GM23338 (cell line): ENCODE measurements around the gene PANK4. TPM values are rescaled to one million over a fixed set of nuclear protein-coding genes. Genes with fewer than 3 reads are reported as not detected.

ENCODE experiments used
- ATAC-seq: fragments of 200-7000 bp; cut with Tn5 transposase; 3 replicates; pipeline ENCODE4 v1.9.1; 2020
- DNase-seq: peaks from one replicate; pipeline ENCODE4 v3.0.0-alpha.2; 2015; ENCODE audit warnings: low spot score
- H2AFZ ChIP-seq: fragments of 200-600 bp; sonication (generic); 2 replicates; pipeline ENCODE4 v1.8.0; 2016; ENCODE audit warnings: antibody characterized with exemption, mild to moderate bottlenecking, moderate library complexity
- H3F3A ChIP-seq: fragments of 200-600 bp; sonication (generic); replicated peaks from 2 replicates; pipeline ENCODE4 v1.8.0; 2017; ENCODE audit warnings: antibody characterized with exemption, mixed run types, low read depth
- H3K27ac ChIP-seq: fragments of 200-600 bp; sonication (generic); 2 replicates; pipeline ENCODE4 v1.6.1; 2016; ENCODE audit warnings: low read depth
- H3K27me3 ChIP-seq: fragments of 200-600 bp; sonication (generic); 2 replicates; pipeline ENCODE4 v1.8.0; 2016; ENCODE audit warnings: mild to moderate bottlenecking, mixed run types, moderate library complexity; ENCODE audit not compliant: insufficient read depth
- H3K36me3 ChIP-seq: fragments of 200-600 bp; sonication (generic); 2 replicates; pipeline ENCODE4 v1.8.0; 2016; ENCODE audit warnings: mild to moderate bottlenecking; ENCODE audit not compliant: insufficient read depth
- H3K4me1 ChIP-seq: fragments of 200-600 bp; sonication (generic); 2 replicates; pipeline ENCODE4 v1.8.0; 2016; ENCODE audit warnings: mild to moderate bottlenecking, moderate library complexity; ENCODE audit not compliant: insufficient read depth
- H3K4me2 ChIP-seq: fragments of 200-600 bp; sonication (generic); 2 replicates; pipeline ENCODE4 v1.7.1; 2017; ENCODE audit warnings: mixed run types
- H3K4me3 ChIP-seq: fragments of 200-600 bp; sonication (generic); 2 replicates; pipeline ENCODE4 v1.6.1; 2016; ENCODE audit warnings: mixed run types
- H3K79me2 ChIP-seq: fragments of 200-600 bp; sonication (generic); replicated peaks from 2 replicates; pipeline ENCODE4 v1.8.0; 2017; ENCODE audit warnings: mild to moderate bottlenecking; ENCODE audit not compliant: insufficient read depth
- H3K9me2 ChIP-seq: fragments of 200-600 bp; sonication (generic); 2 replicates; pipeline ENCODE4 v1.8.0; 2017; ENCODE audit not compliant: insufficient read depth
- H4K20me1 ChIP-seq: fragments of 200-600 bp; sonication (generic); replicated peaks from 2 replicates; pipeline ENCODE4 v1.8.0; 2017; ENCODE audit warnings: mild to moderate bottlenecking; ENCODE audit not compliant: insufficient read depth
- H3K27ac Mint-ChIP-seq: 2 replicates; pipeline ENCODE4 v1.8.0; 2020; ENCODE audit warnings: inconsistent platforms, mild to moderate bottlenecking, moderate library complexity, mixed read lengths
- H3K27me3 Mint-ChIP-seq: 3 replicates; pipeline ENCODE4 v1.8.0; 2022; ENCODE audit warnings: low read depth, mild to moderate bottlenecking, moderate library complexity, mixed read lengths, inconsistent platforms; ENCODE audit not compliant: insufficient read depth, poor library complexity
- H3K36me3 Mint-ChIP-seq: 3 replicates; pipeline ENCODE4 v1.8.0; 2021; ENCODE audit warnings: low read depth, mild to moderate bottlenecking, inconsistent platforms, moderate library complexity, mixed read lengths
- H3K4me1 Mint-ChIP-seq: 3 replicates; pipeline ENCODE4 v1.8.0; 2020; ENCODE audit warnings: mild to moderate bottlenecking, inconsistent platforms, mixed read lengths
- H3K4me3 Mint-ChIP-seq: 3 replicates; pipeline ENCODE4 v1.8.0; 2021; ENCODE audit warnings: moderate library complexity, mild to moderate bottlenecking, inconsistent platforms, mixed read lengths
- H3K9me3 Mint-ChIP-seq: 3 replicates; pipeline ENCODE4 v1.8.0; 2020; ENCODE audit warnings: moderate library complexity, mild to moderate bottlenecking, inconsistent platforms, mixed read lengths
- CREB1 ChIP-seq: fragments of 250-450 bp; sonication (Bioruptor Pico); IDR thresholded peaks from 2 replicates; pipeline ENCODE4 v1.5.0; 2020; ENCODE audit warnings: low read depth, mild to moderate bottlenecking, moderate library complexity
- ETS1 ChIP-seq: IDR thresholded peaks from 2 replicates; pipeline ENCODE4 v1.6.1; 2016; ENCODE audit warnings: antibody characterized with exemption
- EZH2 ChIP-seq: fragments of 200-600 bp; sonication (generic); IDR thresholded peaks from one replicate; pipeline ENCODE4 v1.8.0; 2017; ENCODE audit warnings: antibody characterized with exemption, mild to moderate bottlenecking, low read depth; ENCODE audit not compliant: unreplicated experiment
- EZH2phosphoT487 ChIP-seq: fragments of 200-600 bp; sonication (generic); IDR thresholded peaks from one replicate; pipeline ENCODE4 v1.8.1; 2018; ENCODE audit warnings: antibody characterized with exemption; ENCODE audit not compliant: unreplicated experiment
- JUNB ChIP-seq: IDR thresholded peaks from one replicate; pipeline ENCODE4 v1.6.1; 2016; ENCODE audit warnings: antibody characterized with exemption; ENCODE audit not compliant: unreplicated experiment
- NANOG ChIP-seq: IDR thresholded peaks from 2 replicates; pipeline ENCODE4 v1.6.1; 2016; ENCODE audit warnings: antibody characterized with exemption, borderline replicate concordance
- POLR2AphosphoS5 ChIP-seq: IDR thresholded peaks from 2 replicates; pipeline ENCODE4 v1.6.1; 2016; ENCODE audit warnings: antibody characterized with exemption, low read depth
- REST ChIP-seq: IDR thresholded peaks from one replicate; pipeline ENCODE4 v1.6.1; 2018; ENCODE audit warnings: antibody characterized with exemption; ENCODE audit not compliant: unreplicated experiment
- STAT1 ChIP-seq: IDR thresholded peaks from one replicate; pipeline ENCODE4 v1.6.1; 2016; ENCODE audit warnings: antibody characterized with exemption; ENCODE audit not compliant: unreplicated experiment
- ZNF114 ChIP-seq: fragments of 250-450 bp; sonication (Bioruptor Pico); IDR thresholded peaks from 2 replicates; pipeline ENCODE4 v1.5.0; 2020; ENCODE audit warnings: mild to moderate bottlenecking, moderate library complexity
- ZNF331 ChIP-seq: fragments of 250-450 bp; sonication (Bioruptor Pico); IDR thresholded peaks from 2 replicates; pipeline ENCODE4 v1.5.0; 2020; ENCODE audit warnings: low read depth, mild to moderate bottlenecking, moderate library complexity
- ZNF462 ChIP-seq: fragments of 250-450 bp; sonication (Bioruptor Pico); IDR thresholded peaks from 2 replicates; pipeline ENCODE4 v1.5.0; 2020; ENCODE audit warnings: mild to moderate bottlenecking, moderate library complexity
- polyA plus RNA-seq: library from polyadenylated mRNA; unstranded; fragments of >200 nt; fragmentation: Nextera tagmentation; extraction: Ambion mirVana; gene quantifications from 2 replicates; pipeline ENCODE4 v1.2.1, GENCODE V29; 2016
- total RNA-seq: library from RNA; depleted of rRNA; stranded (reverse); fragments of >200 nt; shearing (Covaris generic); gene quantifications from 2 replicates; pipeline ENCODE4 v1.2.3, GENCODE V29; 2014
- TF ChIP-seq, protein P1 (sequence below), 2 experiments: fragments of 200-600 bp in 1 of 2; sonication (generic) in 1 of 2; conservative IDR thresholded peaks; 2 replicates each; pipeline versions ENCODE4 v1.5.1 to v1.6.1; 2016 to 2017; ENCODE audit warnings: antibody characterized with exemption in 2 of 2, low read depth in 2 of 2, mild to moderate bottlenecking in 2 of 2, moderate library complexity in 1 of 2

PANK4 gene
- total and polyA plus RNA-seq, 2 experiments from 2014 or later: 25.8 to 43.7 TPM

DNA sequence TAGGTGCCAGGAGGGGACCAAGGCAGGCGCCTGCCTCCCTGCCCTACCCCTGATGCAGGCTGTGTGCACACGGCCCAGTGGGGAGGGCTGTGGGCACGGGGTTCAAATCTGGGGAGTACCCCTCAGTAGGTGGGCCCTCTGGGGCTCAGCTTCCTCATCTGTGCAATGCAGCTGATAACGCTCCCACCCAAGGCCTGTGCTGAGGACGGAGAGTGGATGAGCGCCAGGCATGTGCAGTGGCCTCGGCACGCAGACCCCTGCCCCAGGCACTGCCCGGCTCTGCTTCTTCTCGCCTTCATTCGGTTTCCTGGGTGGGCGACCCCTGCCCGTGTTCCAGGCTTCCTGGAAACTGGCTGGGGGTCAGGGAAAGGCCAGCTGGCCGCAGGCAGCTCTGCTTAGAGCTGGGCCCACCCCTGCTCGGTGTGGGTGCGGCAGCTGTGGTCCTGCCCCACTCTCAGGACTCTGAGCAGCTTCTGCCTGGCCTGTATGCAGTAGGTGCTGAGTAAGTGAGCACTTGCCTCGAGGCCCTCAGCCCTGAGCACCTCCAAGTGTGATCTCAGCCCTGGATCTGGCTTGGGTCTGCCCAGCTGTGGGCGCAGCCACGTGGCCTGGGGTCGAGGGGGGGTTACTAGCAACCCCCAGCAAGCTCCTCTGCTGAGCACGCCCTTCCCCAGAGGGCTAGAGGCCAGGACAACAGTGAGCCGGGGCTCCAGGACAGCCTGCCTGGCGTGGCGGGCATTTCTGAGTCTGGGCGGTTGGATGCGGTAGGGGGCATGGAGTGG is 17.9 kb upstream of the PANK4 start:
- H3F3A ChIP-seq: peaks cover 7% of the 10 kb centered on the region; the same call in 1 of the 2 replicates
- Mint-ChIP-seq H3K9me3 (no peaks in the 10 kb centered on the region), H3K4me3 (no peak overlapping the region), H3K27me3 (peaks cover 20% of the 10 kb centered on the region), H3K36me3 (no peaks in the 10 kb centered on the region), H3K4me1 (peaks cover 5% of the 10 kb centered on the region; the same call in 1 of the 3 replicates), H3K27ac (no peak overlapping the region)
- TF ChIP-seq EZH2 (no peak), POLR2AphosphoS5 (no peak), JUNB (no peak), ETS1 (no peak), STAT1 (no peak), ZNF114 (CRISPR knock-in tag) (no peak), NANOG (no peak), ZNF462 (CRISPR knock-in tag) (no peak), ZNF331 (CRISPR knock-in tag) (no peak), CREB1 (CRISPR knock-in tag) (no peak), EZH2phosphoT487 (no peak), REST (no peak)
- TF ChIP-seq, protein P1, sequence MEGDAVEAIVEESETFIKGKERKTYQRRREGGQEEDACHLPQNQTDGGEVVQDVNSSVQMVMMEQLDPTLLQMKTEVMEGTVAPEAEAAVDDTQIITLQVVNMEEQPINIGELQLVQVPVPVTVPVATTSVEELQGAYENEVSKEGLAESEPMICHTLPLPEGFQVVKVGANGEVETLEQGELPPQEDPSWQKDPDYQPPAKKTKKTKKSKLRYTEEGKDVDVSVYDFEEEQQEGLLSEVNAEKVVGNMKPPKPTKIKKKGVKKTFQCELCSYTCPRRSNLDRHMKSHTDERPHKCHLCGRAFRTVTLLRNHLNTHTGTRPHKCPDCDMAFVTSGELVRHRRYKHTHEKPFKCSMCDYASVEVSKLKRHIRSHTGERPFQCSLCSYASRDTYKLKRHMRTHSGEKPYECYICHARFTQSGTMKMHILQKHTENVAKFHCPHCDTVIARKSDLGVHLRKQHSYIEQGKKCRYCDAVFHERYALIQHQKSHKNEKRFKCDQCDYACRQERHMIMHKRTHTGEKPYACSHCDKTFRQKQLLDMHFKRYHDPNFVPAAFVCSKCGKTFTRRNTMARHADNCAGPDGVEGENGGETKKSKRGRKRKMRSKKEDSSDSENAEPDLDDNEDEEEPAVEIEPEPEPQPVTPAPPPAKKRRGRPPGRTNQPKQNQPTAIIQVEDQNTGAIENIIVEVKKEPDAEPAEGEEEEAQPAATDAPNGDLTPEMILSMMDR (conservative IDR thresholded peaks at IDR 0.05; ENCODE audit: low read depth in 2 of 2): no peak
- H4K20me1 ChIP-seq: no peaks in the 10 kb centered on the region
- no peak for ATAC-seq
- H3K4me3 ChIP-seq: peak overlapping the region; percentile 34; the same call in 1 of the 2 replicates
- H3K4me2 ChIP-seq: peak overlapping the region; percentile 65; the same call in 1 of the 2 replicates
- peaks cover 16% of the 10 kb centered on the region; the same call in 1 of the 2 replicates for H3K4me1 ChIP-seq
- no peak overlapping the region for H2AFZ ChIP-seq
- H3K79me2 ChIP-seq: no peaks in the 10 kb centered on the region
- DNase-seq: no peak
- H3K9me2 ChIP-seq: no peaks in the 10 kb centered on the region
- H3K27ac ChIP-seq: no peak overlapping the region
- no peaks in the 10 kb centered on the region for H3K36me3 ChIP-seq
- peaks cover 12% of the 10 kb centered on the region; the same call in 1 of the 2 replicates for H3K27me3 ChIP-seq
